ENCODE data around the gene ZMYND8.
"Not testable (repeated sequence)": the region's sequence is repeated elsewhere in the genome, so short reads cannot be mapped to it uniquely, and the experiment has no call there.

ZMYND8 gene

DNA sequence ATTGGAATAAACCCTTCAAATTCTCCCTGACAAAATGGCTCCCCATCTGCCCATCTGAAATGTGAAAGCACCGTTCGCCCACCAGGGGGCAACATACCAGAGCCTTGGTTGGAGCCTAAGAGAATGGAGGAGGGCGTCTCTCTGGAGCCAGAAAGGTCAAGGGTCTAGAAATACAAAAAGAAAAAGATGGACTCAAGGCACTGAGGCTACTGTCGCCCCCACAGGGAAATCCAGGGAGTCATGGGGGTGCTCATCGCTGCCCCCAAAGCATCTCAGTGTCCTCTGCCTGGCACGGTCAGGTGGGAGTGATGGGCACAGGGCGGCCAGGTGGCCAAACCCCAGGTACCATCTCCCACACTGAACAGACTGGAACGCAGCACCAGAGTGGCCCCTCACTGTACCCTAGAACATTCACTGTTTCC, 136.3 kb downstream of the ZMYND8 start:
- no peak for DNase-seq

DNA sequence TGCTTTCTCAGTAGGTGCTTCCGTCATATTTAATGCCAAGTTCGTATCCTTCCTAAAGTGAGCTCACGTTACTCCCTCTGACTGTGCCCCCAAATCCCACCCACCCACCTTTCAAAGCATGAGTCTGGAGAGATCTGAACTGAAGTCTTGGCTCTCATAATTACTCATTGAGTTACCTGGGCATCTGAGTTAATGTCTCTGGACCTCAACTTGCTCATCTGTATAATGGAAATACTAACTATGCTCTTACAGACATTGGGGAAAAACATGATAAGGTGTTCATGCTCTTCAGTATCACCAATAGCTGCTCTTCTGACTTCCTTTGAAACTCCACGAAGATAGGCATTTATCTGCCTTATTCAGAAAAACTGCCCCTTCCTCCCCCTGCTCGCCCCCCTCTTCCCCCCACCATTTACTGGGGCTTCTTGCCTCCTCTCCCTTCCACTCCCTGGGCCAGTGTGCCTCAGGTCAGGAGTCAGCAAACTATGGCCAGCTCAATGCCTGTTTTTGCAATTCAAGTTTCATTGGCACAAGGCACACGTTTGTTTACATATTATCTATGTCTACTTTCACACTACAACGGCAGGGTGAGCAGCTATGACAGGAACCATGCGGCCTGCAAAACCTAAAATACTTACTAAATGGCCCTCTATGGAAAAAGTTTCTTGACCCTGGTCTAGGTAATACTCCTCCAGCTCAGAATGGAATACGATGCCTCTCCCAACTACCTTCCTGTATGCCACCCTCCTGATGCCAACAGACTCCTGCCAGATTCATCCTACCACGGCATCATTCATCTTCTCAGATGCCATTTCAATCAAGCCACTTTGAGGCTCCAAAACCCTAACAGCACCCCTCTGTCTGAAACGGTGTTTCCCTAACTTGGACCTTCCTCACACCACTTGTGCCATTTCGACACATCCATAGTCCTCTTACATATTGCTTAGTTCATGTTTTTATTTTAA, 138.7 kb downstream of the ZMYND8 start:
- no peak for DNase-seq

DNA sequence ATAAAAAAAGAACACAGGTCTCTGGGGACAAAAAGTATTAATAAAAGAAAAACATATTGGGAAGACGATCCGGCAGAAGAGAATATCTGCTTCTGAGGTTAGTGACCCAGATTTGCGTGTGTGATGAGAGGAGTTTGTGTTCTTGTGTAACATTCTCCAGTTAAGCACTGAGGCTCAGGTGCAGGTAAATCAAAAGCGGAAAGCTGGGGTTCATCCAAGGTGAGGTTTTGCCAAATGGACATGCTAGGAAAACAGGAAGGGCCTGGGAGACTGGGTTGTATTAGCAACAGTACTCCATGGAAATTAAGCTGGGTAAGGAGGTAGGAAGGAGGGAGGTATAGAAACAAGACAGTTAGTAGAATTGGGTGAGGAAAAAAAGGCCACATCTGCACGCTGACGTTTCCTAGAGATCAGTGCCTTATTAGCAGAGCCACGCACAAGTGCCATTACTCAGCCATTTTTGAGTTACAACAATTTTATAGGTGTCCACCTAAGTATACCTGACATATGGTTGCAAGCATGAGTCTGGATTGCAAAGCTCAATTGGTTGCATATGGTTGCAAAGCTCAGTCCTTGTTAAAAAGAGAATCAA, 139.6 kb downstream of the ZMYND8 start:
- no peak for DNase-seq

DNA sequence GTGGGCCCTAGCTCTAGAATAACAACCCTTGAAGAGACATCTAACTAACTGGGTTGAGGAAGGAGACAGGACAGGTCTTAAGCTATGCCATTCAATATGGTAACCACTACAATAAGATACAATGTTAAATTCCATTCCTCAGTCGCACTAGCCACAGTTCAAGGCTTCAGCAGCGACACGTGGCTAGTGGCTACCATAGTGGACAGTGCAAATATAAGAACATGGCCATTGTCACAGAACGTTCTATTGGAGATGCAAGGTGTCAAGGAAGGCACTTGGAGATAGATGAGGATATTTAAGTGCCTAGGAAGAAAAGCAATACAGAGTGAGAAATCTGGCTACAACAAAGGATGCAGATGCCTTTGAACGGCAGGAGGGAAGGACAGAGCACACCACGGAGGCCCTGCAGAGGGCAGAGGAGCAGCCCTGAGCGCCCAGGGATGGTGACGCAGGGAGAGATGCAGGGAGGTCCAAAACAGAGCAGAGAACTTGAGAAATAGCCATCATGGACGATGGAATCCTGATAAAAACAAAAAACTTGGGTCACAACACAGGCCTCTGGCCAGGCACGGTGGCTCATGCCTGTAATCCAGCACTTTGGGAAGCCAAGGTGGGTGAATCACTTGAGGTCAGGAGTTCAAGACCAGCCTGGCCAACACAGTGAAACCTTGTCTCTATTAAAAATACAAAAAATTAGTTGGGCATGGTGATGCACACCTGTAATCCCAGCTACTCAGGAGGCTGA, 140.7 kb downstream of the ZMYND8 start:
- no peak for DNase-seq

DNA sequence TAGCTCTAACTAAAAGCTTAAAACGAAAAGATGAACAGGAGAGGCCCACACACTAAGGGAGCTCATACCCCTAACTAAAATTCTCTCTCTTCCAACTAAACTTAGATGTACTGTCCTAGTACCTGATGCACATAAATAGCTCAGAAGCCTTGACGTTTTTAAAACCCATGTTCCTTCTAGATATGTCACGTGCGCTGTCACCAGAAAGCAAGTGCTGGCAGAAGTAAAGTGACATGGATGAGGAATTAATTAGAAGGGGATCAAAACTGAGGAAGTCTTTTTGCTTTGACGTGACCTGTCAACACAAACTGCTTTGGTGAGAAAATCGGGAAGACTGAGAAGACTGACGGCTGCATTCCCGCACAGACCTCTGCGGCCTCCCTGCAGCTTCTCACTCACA, 142.5 kb downstream of the ZMYND8 start:
- DNase-seq: no peak

DNA sequence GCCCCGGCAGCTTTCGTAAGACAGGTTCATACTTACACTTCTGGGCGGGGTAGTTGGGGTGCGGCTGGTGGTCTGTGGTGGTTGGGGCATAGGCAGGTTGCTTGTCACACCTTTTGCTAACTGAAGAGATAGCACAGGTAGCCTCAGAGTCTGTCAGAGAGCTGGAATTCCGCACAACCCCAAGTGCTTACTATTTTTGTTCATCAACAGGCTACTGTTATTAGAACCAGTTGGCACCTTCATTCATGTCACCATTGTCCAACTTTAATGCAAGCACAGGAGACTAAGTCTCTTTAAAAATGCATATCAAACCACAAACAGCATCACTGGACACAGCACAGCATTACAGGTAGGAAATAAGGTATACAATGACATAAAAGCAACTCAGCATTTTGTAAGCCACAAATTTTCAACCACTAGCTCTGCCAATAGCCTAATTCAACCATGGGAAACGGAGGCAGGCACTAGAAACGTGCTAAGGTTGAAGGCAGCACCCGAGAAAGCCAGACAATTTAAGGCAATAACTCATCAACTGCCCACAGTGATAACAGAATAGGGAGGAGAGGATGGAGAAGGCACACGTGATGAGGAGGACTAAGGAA, 143.8 kb downstream of the ZMYND8 start:
- DNase-seq: no peak

DNA sequence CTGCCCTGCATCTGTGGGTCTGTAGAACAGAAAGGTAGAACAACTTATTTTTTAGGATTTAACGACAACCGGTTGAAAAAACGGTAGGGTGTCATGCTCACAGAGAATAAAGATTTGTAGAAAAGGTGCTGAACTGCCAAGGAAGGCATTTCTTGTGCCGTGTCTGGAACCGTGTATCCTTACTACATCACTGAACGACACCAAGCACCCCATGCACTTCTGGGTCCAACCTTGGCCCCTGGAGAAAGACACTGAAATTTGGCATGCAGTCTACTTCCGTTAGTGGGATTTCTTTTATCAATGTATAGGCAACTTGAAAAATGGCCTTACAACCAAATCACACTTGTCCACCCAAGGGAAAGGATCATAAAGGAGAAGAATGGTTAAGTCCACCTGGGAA, 145.5 kb downstream of the ZMYND8 start:
- DNase-seq: no peak

DNA sequence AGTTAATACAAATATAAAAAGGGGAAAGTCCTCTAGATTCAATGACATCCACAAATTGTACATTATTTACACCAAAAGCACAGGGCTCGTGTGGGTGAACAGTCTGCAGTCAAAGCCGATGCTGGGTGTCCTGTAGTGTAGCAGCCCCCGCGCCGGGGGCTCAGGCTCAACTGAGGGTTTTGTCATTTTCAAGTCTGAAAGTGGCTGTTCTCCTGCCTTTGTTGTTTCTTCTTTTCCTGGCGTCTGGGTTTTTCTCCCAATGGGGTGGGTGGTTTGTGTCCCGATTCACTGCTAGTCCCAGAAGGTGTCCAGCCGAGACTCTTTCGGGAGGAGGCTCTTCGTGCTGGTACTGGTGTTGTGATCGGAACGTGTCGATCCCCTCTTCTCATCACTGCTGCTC, 146.0 kb downstream of the ZMYND8 start:
- no peak for DNase-seq

DNA sequence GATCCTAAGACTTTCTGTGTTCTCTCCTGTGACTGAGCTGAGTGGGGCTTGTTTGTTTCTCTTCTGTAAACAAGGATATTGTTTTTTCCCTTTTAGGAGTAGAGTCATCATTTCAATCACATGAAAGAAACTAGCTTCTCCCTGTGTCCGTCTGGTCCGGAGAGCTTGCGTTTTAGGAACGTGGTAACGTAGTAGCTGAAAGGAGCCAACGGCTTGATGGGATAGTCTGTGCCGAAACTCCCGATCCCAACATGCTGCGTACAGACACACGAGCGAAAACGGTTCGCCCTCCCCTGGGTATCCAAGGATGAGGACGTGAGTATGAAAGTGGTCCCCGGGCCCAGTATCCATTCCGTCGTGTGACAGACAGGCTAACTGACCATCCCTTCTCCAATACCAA, 146.5 kb downstream of the ZMYND8 start:
- no peak for DNase-seq

DNA sequence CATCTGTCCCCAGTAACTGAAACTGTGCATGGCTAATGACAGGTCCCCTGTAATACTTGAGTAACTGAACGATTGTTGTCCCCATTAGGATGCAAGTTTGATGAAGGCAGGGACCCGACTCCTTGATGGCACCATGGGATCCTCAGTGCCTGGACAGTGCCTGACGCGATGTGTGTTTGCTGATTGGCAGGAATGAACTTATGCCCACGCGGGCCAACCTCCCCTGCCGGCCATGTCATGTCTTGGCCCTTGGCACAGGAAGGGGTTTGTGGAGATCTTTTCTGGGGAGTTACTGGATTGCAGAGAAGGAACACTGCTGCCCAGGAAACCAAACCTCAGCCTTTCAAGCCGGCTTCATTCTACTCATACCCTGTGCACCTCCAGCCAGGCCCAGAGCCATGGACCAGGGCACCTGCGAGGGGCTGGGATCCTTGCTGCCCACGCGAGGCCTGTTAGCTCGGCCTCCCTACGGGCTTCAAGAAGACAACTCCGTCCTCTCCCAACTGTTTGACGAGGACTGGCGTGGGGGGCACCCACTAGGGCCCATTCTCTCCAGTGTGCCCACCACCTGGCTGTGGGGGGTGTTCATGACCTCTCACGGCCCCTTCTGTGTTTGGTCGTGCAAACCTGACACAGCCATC, 147.8 kb downstream of the ZMYND8 start:
- no peak for DNase-seq

DNA sequence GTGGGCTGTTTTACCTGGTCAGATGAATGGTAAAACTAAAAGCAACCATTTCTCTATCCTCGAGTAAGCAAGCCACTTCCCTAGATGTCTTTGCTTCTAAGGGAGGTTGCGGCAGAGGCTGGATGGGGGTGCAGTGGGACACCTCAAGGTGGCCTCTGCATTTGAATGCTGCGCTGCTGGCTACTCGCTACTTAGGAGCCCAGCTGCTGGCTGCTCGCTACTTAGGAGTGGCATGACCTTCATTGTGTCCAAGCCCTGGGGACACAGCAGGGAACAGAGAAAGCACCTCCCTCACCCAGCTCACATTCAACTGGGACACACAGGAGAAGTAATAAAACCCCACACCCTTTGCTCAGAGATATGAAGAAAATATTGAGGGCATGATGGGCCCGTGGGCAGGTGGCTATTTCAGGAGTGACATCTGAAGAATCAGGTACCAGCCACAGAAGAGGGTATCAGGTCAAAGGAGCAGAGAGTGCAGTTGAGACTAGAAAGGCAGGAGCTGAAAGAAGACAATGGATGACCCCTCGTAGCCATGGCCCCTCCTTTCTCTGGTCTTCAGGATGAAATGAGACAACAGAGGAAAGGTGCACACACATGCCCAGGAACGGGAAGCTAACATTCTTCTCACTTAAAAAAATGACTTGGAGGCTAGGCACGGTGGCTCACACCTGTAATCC, 149.4 kb downstream of the ZMYND8 start:
- DNase-seq: no peak

DNA sequence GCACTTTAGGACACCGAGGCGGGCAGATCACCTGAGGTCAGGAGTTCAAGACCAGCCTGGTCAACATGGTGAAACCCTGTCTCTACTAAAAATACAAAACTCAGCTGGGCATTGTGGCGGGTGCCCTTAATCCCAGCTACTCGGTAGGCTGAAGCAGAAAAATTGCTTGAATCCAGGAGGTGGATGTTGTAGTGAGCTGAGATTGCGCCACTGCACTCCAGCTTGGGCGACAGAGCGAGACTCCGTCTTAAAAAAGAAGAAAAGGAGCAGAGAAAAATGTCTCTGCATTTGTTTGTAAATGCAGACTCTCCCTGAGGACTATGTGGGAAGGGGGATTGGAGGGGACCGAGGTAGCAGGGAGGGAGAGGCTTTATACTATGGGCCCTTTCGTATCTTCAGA, 149.9 kb downstream of the ZMYND8 start:
- DNase-seq: not testable (repeated sequence)

DNA sequence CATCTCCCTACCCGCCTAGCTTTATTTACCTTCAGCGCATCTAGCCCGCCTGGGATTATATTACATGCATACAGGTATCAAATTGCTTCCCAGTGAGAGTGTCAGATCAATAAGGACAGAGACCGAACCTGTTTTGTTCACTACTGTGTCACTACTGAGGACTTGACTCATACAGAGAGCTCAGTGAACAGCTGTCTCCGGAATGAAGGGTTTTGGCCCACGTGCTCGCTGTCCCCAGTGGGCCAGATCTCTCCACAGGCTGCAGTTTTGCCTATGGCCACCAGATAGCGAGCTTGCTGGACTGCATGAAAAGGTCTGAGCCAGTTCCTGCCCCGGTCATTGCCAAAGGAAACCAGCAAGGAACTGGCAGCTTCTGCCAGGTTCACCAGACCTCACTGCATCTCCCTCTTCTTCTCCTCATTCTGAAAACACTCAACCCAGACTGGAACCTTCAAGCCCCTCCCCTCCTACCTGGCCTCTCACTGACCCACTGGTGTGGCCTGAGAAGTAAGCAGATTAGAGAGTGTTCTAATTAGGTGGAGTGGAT, 150.8 kb downstream of the ZMYND8 start:
- peak; percentile 65 for DNase-seq

DNA sequence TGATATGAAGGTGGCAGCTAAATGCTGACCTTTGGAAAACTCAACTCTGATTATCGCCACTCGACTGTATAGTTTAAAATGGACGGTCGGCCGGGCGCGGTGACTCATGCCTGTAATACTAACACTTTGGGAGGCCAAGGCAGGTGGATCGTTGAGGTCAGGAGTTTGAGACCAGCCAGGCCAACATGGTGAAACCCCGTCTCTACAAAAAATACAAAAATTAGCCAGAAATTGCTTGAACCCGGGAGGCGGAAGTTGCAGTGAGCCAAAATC, 151.7 kb downstream of the ZMYND8 start:
- not testable (repeated sequence) for DNase-seq

DNA sequence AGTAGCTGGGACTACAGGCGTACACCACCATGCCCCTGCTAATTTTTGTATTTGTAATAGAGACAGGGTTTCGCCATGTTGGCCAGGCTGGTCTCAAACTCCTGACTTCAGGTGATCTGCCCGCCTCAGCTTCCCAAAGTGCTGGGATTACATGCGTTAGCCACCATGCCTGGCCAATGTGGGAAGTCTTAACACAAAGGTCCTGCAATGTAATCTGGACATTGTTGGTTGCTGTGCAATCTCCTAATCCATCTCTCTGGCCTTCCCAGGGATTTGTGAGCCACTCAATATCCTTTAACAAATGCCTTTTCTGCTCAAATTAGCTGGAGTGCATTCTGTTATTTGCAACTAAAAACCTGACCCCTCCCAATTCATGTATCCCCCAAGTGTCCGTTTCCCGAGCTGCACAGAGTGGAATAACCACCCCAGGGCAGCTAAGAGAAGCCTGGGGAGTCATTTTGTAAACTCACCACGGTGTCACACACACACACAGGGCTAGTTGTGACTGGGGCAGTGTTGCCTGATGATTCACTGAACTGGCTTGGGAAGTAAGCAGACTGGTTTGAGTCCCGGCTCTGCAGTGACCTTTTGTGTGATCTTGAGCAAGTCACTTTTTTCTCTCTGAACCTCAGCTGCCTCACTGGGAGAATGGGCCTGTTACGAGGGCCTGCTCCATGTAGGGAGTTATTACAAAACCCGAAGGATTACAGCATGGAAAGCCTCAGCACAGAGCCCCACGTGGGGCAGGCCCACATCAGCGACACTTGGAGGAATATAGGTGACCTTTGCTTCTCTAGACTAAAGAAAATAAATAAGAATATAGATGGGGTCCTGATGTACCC, 152.3 kb downstream of the ZMYND8 start:
- no peak for DNase-seq

DNA sequence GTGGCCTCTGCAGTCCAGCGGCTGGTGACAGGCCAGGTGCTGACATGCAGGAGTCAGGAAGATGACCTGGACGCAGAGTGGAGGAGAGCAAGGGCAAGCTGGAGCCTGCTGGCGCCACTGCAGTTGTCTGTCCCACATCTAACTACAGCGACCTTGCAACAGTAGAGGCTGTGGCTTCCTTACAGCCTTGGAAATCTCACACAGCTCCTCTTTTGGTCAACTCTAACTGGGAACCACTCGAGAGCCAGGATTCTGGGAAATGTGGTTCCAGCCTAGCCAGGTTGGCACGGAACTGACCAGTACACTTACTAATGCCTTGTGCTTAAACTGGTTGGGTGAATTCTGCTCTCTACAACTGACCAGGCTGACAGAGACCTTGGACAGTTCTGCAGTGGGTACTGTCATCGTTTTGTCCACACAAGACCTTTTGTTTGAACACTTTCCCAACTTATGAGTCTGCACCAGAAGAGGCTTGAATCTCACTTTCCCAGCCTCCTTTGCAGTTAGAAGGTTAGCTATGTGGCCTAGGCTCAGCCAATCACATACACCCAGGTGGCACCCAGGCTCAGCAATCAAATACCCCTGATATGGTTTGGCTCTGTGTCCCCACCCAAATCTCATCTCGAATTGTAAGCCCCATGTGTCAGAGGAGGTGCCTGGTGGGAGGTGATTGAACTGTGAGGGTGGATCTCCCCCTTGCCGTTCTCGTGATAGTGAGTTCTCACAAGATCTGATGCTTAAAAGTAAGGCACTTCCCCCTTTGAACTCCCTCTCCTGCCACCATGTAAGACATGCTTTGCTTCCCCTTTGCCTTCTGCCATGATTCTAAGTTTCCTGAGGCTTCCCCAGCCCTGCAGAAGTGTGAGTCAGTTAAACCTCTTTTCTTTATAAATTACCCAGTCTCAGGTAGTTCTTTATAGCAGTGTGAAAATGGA, 153.5 kb downstream of the ZMYND8 start:
- DNase-seq: no peak

DNA sequence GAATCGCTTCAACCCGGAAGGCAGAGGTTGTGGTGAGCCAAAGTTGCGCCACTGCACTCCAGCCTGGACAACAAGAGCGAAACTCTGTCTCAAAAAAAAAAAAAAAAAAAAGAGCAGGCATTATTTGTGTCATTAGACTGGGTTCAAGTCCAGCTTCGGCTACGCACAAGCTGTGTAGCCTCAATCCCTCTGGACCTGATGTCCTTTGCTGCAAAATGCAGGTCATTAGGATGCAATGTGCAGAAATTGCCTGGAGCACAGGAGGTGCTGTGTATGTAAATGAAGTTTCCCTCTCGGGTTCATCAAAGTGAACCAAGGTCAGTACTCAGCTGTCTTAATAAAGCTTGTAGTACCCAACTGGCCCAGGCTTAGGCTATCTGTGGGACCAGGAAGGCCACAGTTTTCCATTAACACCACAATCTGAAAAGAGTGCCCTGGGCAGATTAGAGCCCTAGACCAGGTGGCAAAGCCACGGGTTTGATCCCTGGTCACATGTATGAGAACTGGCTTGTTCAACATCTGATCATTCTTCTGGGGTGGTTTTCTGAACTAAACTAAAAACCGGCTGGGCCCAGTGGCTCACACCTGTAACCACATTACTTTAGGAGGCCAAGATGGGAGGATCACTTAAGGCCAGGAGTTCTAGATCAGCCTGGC, 155.3 kb downstream of the ZMYND8 start:
- DNase-seq: no peak

DNA sequence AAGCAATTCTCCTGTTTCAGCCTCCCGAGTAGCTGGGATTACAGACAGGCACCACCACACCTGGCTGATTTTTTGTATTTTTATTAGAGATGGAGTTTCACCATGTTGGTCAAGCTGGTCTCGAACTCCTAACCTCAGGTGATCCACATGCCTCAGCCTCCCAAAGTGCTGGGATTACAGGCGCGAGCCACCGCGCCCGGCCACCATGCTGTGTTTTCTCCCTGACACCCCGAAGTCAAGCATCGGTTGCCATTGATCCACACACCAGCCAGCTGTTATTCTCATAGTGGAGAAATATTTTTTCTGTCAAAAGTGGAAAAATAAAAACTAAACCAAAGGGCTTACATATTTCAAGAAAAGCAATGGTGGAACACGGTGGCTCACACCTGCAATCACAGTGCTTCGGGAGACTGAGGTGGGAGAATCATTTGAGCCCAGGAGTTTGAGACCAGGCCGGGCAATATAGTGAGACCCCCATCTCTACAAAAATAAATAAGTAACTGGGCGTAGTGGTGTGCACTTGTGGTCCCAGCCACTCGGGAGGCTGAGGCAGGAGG, 157.4 kb downstream of the ZMYND8 start:
- DNase-seq: no peak

DNA sequence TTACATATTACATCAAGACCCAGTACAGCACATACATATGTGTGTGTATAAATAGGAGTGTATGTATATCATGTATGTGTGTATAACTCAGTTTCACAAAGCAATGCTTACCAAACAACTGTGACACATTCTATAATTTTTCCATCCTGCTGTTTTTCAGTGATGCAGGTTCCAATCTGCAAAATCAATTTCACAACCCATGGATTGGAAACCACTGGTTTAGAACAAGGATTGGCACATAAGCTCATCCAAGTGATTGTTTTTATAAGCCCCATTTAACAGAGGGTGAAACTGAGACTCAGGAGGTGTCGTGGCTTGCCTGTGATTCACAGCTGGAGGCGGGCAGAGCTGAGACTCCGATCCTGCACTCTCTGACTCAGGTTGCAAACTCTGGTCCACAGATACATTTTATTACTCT, 158.2 kb downstream of the ZMYND8 start:
- no peak for DNase-seq

Measured in NCI-H526 treated with DMSO at 0.1 percent for 48 hours (cell line).